HG02610 (cell line): ENCODE data around the gene KCNJ11.

Source experiments
- ATAC-seq: cut with Tn5 transposase; IDR thresholded peaks from one replicate; pipeline ENCODE4 v1.9.1; 2021; ENCODE audit warnings: mild to moderate bottlenecking, moderate library complexity; ENCODE audit not compliant: unreplicated experiment

Gene KCNJ11

DNA sequence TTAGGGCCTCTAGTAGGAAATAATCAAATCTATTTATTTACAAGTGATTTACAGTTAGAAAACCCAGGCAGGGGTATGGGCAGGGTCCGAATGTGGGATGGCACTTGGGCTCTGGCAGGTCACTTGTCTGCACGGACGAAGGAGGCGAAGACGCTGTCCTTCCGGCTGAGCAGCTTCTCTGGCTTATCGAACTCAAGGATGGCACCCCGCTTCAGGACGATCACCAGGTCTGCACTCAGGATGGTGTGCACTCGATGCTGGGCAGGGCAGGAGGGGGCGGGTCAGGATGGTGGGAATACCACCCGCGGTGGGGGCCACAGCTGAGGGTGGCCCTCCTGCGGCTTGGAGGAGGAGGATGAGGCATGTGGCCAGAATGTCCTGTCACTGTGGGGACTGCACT is 4.4 kb upstream of the KCNJ11 start:
- ATAC-seq: no peak

DNA sequence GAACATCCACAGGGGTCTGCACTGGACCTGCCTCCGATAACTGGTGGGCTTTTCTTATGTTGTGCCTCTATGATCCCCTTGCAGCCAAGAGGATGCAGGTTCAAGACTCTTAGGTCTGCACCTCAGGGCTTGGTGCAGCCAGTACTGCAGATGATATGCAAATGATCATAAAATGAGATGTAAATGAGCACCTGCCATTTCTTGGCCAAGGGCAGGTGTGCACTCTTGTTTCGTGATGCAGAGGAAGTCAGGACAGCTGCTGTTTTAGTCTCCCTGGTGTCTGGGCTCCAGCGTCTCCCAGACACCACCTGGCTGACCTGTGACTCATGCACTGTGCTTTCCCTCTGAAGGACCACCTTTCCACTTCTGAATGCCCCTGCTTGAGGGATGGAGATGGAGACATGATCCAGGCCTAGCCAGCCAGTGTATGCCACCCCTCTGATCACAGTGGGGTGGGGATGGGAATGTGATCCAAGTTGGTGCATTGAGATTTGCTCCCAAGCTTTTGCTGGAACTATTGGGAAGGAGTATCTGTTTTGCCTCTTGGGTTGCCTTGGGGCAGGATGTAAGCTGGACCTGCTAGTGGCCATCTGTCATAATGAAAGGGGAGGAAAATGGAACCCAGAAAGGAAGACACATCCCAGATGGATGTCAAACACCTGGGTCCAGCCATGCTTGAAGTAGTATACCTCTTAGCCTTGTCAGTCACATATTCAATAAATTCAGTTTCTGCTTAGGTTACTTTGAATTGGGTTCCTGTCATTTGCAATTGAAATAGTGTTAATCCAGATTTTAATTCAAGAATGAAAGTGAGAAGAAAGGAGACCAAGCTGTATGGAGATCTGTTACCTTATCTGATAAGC is 3.3 kb upstream of the KCNJ11 start:
- ATAC-seq: no peak

DNA sequence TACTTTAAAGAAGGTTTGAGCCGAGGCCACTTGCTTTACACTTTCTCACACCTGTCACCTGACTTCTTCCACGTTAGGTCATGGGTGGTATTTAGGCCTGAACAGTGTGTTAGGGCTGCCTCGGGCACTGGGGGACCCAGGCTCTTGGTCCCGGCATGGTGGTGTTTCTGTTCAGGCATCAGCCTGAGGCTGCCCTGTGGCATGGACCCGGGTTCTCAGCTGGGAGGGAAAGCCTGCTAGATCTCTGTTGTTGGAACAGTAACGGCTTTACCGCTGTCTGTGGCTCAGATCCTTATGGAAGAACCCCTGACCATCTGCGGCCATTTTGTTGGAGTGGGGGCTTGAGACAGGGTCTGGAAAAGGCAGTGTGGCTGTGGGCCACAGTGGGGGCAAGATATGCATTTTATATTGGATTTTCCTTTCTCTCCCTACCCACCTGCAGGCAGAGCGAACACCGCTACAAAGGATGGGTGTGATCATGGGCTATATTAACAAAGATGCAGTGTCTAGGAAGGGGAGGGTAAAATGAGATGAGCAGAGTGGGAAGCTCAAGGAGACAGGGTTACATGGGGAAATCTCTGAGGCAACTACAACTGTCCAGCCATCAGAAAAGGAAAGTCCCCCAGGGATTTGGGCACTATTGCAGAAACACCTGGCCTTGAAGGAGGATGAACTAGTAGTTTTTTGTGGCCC is 1.6 kb upstream of the KCNJ11 start:
- ATAC-seq: no peak

DNA sequence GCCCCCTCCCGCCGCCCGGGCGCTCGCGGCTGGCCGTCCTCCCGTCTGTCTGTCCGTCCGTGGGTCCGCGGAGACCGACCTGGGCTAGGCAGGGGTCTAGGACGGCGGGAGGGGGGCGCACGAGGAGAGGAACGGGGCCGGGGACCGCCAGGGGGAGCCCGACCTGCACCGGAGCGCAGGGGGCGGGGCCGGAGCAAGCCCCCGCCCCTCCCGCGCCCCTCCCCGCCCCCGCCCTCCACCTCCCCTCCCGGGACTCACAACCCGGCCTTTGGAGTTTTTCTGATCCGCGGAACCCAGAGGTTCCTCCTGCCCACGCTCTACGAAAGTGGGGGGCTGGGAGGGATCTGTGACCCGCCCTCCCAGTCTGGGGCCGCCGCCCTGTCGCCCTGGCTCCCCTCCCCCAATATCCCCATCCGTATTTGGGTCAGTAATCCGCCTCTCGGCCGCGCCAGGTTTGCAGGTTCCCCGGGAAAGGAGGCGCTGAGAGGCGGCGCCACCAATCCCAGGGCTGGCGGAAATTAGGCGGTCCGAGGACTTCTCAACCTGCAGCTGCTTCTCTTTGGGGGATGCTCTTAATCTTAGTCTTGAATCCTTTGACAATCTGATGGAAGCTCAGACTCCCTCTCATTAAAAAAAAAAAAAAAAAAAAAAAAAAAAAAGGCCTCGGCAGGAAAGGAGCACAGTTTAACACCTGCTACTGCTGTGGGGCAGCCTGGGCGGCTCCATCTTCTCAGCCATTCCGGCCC is 925 bp upstream of the KCNJ11 start:
- peak; percentile 53 for ATAC-seq

DNA sequence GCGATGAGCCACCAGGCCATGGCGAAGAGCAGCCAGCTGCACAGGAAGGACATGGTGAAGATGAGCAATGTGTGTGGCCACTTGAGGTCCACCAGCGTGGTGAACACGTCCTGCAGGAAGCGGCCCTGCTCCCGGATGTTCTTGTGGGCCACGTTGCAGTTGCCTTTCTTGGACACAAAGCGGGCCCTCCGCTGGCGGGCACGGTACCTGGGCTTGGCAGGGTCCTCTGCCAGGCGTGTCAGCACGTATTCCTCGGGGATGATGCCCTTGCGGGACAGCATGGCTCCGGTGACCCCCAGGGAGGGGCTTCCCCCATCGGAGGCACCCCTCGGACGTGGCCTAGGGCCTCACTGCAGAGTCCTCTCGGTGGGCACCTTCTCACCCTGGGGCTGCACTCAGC is 648 bp downstream of the KCNJ11 start:
- no peak for ATAC-seq

DNA sequence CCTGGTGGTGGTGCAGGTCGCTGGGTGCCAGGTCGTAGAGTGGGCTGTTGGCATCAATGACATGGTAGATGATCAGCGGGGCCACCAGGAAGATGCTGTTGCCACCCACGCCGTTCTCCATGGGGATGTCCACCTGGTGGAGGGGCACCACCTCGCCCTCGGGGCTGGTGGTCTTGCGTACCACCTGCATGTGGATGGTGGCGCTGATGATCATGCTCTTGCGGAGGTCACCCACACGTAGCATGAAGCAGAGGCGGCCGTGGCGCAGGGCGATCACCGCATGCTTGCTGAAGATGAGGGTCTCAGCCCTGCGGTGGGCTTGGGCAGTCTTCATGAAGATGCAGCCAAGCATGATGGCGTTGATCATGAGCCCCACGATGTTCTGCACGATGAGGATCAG is 1.2 kb downstream of the KCNJ11 start:
- no peak for ATAC-seq

DNA sequence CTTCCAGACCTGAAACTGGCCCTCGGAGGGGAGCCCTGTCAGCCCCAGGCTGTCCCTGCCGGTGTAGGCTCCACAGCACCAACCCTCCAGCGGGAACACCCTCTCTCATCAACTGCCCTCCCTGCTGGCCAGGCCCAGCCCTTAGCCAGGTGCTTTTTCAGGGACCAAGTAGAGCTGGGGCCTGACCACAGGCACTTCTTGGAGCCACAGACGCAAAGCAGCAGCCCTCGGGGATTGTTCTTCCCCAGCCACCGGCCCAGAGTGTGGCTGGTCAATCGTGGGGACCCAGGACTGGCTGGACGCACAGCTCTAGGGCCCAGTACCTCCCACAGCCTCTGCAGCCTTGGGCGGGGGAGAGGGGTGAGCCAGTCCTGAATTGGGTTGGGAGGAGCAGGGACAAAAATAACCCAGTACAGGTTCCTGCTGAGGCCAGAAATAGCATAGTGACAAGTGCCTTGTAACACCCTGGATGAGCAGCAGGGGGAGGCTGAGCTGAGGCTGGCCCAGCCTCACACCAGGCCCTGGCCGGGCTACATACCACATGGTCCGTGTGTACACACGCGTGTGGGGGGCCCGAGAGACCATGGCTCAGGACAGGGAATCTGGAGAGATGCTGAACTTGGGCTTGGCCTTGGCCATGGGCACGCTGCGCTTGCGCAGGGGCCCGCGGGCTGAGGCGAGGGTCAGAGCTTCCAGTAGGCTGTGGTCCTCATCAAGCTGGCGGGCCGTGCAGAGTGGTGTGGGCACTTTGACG is 2.0 kb downstream of the KCNJ11 start:
- peak; percentile 67 for ATAC-seq

DNA sequence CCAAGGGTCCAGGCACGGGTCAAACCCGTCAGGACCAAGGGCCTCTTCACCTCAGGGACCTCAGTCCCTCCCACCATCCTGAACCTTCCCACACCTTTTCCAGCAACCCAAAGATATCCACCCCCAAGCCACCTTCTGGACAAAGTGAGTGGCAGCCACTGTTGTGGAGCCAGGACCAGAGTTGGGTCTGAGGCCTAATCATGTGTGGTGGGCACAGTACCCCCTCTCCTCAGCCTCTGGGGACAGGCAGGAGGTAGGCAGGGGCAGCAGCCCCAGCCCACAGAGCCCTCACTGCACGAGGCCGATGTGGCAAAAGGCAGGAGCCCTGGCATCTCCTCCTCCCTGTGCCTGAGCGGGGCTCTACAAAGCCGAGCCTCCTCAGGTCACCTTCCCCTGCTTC is 2.5 kb downstream of the KCNJ11 start:
- no peak for ATAC-seq

DNA sequence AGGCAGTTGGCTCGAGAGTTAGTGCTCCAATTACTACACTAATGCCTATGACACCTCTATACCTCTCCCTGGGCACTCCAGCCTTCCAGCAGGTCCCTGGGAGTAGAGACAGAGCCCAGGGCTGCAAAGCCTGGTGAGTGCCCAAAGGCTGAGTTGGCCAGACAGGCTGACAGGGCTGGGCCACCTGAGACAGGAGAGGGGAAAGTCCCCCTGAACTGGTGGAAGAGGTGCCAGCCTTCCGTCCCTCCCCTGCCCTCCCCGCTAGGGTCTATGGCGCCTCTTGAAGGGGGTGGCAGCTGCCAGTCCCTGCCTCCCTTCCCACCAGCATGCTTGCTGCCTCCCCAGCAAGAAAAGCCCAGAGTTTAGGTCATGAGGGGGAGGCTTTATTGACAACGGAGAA is 3.0 kb downstream of the KCNJ11 start:
- ATAC-seq: no peak

DNA sequence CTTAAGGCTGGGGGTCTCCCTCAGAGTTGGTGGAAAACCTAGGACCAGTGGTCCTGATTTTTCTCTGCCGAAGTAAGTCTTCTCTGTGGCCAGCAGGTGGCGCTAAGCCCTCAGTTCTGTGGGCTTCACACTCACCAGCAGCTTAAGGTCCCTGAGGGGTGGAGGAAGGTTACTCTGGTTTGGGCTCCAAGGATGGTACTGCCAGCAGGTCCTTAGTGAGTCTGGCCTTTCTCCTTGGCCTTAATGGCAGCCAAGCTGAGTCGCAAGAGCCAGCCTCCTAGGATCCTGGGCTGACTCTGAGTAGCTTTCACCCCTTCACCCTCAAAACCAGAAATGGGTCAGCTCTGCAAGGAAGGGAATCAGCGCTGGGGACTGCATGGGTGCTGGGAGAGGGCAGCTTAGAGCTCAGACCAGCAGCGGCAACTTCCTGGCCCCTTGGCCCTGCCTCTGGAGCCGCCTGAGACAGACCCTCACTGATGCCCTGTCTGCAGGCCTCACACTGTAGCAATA is 4.4 kb downstream of the KCNJ11 start:
- peak; percentile 48 for ATAC-seq

DNA sequence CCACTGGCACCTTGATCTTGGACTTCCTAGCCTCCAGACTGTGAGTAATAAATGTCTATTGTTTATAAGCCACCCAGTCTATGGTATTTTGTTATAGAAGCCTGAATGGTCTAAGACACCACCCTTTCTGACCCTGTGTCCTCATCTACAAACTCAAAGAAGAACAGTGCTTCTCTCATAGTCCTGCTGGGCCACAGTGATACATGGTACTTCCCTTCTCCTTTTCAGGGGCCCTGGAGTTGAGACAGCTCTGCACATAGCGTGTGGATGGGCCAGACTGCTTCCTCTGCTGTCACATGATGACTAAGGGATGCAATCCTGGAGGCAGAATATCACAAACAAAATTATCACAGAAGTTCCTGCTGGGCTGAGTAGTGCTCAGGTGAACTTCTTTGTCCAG is 5.0 kb downstream of the KCNJ11 start:
- ATAC-seq: no peak

DNA sequence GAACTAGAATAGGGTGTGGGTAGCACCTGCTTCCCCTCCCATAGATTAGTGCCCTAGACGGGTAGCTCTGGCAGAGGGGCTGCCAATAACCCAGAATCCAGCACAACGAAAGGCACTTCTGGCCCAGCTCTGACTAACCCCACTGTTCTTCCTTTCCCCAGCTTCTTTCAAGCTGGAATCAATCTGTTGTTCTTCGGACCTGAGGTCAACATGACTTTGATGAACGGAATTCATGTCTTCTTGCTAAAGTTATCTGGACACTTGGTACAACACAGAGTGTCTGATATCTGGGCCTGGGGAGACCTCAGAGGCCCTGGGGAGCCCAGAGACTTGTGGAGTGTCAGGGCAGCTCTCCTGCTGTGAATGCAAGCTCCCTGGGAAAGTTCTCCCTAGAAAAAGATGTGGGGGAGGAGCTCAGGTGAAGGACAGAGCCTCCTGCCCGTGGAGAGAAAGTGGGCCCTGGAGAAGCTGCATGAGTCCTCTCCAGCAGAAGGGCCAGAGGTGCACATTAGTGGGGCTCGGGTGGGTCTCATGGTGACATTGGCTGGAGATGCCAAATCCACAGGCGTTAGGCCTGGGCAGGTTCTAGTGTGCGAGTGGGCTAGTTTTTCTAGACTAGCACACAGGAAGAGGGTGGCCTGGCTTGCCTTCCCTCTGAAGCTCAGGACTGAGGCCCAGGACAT is 6.3 kb downstream of the KCNJ11 start:
- ATAC-seq: no peak

DNA sequence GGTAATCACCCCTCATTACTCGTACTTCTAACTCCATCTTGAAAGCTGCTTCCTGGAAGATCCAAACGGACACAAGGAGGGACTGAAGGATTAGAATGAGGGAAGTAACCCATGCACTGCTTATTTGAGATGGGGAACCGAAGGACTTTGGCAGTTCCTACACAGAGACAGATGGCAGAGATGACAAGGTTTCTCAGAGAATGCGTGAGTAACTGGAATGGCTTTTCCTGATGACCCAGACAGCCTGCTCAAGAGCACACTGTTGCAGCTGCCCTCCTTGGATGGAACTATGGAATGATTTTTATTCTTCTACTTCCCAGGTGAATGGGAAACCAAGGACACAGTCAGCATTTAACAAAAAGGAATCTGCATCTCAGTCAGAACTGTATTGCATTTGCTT is 7.3 kb downstream of the KCNJ11 start:
- no peak for ATAC-seq

DNA sequence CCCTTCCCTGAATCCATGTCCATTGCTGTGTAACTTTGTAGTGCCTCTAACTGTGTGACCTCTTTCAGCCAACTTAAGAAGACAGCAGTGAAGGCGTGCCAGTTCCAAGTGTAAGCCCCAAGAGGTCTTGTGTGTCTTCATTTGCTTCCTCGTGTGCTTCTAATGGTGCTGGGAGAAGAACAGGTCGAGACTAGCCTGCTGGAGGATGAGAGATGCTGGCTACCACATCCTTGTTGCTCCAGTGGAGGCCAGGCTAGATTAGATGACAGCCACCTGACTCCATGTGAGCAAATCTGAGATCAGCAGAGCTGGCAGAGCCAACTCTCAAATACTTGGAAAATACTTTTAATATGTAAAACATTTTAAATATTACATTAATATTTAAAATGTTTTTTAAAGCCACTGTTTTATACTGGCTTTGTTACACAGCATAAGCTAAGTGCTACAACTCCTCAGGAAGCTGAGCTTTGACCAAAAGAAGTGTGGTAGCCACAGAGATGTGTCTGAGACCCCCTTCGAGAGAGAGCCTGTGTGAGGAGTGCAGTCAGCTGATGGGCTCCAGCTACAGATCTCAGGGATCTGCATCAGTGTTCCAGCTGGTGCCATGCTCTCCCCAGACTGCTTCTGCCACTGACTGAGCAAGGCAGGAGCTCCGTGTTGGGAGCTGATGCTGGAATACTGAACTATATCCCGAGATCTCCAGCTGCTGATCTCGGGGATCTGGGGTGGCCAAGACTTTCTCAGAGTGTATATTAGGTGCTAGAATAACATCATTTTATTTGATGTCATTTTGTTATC is 8.9 kb downstream of the KCNJ11 start:
- ATAC-seq: no peak

DNA sequence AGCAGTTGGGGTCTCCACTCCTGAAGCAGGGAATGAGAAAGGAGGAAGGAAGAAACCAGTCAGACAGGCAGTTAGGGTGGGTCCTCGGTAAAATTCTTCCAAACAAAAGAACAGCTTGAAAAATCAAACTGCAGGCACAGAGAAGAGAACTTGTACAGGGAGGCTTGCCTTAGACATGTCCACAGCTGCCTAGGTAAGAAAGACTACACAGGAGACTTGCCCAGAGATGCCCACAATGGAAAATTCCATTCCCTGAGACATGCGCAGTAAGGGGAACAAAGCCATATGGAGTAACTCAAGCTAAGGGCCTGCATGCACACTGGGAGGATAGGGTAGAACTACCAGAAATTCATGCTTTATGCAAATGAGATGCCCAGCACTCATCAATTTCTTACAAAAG is 9.8 kb downstream of the KCNJ11 start:
- ATAC-seq: no peak

DNA sequence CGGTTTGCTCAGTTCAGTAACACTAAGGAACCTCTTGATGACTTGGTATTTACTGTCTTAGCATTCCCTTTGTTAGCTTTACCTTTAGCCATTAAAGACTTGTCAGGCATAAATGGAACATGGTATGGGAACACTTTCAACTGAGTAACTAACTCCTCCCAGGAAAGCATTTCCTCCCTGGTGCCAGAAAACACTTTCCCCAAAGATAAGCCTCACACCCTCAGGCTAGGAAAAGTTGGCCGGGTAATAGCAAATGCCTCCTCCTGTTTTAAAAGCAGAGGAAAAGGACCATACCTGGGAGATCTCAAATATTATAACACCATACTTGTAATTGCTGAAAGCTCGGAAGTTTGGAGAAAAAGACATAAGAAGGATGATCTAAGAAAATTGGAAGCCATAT is 12.0 kb downstream of the KCNJ11 start:
- no peak for ATAC-seq

DNA sequence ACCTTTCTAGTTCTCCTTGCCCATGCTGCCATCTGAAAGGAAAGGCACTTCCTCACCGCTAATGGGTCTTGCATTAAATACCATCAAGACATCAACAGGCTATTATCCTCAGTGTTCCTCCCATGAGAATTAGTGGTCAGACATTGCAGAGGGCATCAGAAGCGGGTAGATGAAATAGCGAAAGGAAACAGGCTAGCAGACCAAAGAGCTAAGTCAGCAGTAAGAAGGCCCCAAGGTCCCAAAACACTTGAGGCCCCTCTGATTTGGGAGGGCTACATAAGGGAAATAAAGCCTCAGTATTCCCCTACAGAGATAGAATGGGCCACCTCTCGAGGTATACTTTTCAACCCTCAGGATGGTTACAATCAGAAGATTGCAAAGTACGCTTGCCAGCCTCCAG is 12.9 kb downstream of the KCNJ11 start:
- no peak for ATAC-seq

DNA sequence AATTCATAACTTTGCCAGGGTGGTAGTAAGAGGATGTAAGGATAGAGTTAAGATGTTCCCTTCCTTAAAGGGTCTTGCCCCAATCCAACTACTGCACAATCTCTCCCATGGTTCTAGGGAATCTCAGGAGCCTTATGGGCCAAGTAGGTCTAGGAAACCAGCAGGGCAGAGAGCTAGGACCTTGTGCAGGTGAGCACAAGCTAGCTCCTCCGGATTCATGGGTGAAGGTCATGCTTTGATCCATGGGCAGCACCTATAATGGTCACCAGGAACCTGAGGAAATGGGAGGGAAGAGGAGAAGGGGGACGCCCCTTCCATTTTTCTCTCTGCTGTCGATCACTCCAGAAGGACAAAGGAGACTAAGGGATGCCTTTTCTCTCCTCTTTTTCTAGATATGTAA is 16.8 kb downstream of the KCNJ11 start:
- no peak for ATAC-seq

DNA sequence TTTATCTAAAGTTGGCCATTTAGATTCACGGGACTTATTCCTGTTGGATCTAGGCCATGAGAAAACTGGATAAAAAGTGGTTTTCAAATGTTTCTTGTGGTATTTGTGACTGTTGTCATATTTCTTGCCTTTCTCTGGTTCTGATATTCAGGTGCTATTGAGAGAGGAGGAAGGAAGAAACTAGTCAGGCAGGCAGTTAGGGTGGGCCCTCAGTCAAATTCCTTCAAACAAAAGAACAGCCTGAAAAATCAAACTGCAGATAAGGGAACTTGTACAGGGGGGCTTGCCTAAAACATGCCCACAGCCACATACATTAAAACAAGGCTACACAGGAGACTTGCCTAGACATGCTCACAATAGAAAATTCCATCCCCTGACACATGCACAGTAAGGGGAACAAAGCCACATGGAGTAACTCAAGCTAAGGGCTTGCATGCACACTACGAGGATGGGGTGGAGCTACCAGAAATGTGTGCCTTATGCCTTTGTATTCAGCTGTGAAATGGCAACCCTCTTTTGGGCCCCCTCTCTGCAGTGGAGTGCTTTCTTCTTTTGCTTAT is 18.7 kb downstream of the KCNJ11 start:
- no peak for ATAC-seq
